Ascending aorta (tissue), 2 donors: ENCODE measurements around the gene YTHDF2. TPM values are rescaled to one million over a fixed set of nuclear protein-coding genes. Genes with fewer than 3 reads are reported as not detected.

Source experiments
- DNase-seq, 2 donors: peaks; one replicate each; pipeline ENCODE4 v3.0.0-alpha.2; 2019; ENCODE audit warnings: low spot score in 2 of 2
- H3K27ac ChIP-seq, 2 donors: fragments of 200-600 bp; sonication (generic); one replicate each; pipeline ENCODE4 v1.5.1; 2016 to 2017; ENCODE audit warnings: mild to moderate bottlenecking in 1 of 2
- H3K27me3 ChIP-seq: fragments of 200-600 bp; sonication (generic); one replicate; pipeline ENCODE4 v1.5.1; 2017
- H3K36me3 ChIP-seq, 2 donors: fragments of 200-600 bp; sonication (generic); one replicate each; pipeline ENCODE4 v1.5.1; 2016
- H3K4me1 ChIP-seq, 2 donors: fragments of 200-600 bp; sonication (generic); one replicate each; pipeline ENCODE4 v1.5.1; 2016 to 2017; ENCODE audit warnings: mild to moderate bottlenecking in 1 of 2
- H3K4me3 ChIP-seq, 2 donors: fragments of 200-600 bp; sonication (generic); one replicate each; pipeline ENCODE4 v1.5.1; 2016 to 2017; ENCODE audit warnings: mild to moderate bottlenecking in 1 of 2
- H3K9me3 ChIP-seq, 2 donors: fragments of 200-600 bp; sonication (generic); one replicate each; pipeline ENCODE4 v1.5.1; 2016
- intact Hi-C: fragments of 100-400 bp; cut with DNase I; formaldehyde crosslinking; loops from one replicate; pipeline ENCODE4 v1.15.1; 2023
- total RNA-seq: library from RNA; depleted of rRNA; stranded (reverse); fragments of >200 nt; gene quantifications from one replicate; pipeline ENCODE4 v1.1.0, GENCODE V29; 2016
- TF ChIP-seq, protein P1 (sequence below), 3 experiments: fragments of 200-600 bp in 2 of 3; fragments of 450-650 bp in 1 of 3; sonication (generic) in 2 of 3; IDR thresholded peaks; one replicate each; pipeline ENCODE4 v1.5.1; 2016 to 2019; ENCODE audit warnings: antibody characterized with exemption in 3 of 3, mild to moderate bottlenecking in 1 of 3, moderate library complexity in 1 of 3

Gene YTHDF2
- total RNA-seq, 1 donor from 2014 or later = 50.6 TPM

GRCh38 chr1:28778021-28778420 is 41.3 kb downstream of the YTHDF2 start:
- no peak for DNase-seq
- H3K27ac ChIP-seq = no peak overlapping the region
- no peaks in the 10 kb centered on the region for H3K27me3 ChIP-seq
- intact Hi-C loops = no loop called here
- no peaks in the 10 kb centered on the region for H3K9me3 ChIP-seq
- peaks cover 0 to 1% of the 10 kb centered on the region in 2 donors for H3K36me3 ChIP-seq
- TF ChIP-seq, protein P1, sequence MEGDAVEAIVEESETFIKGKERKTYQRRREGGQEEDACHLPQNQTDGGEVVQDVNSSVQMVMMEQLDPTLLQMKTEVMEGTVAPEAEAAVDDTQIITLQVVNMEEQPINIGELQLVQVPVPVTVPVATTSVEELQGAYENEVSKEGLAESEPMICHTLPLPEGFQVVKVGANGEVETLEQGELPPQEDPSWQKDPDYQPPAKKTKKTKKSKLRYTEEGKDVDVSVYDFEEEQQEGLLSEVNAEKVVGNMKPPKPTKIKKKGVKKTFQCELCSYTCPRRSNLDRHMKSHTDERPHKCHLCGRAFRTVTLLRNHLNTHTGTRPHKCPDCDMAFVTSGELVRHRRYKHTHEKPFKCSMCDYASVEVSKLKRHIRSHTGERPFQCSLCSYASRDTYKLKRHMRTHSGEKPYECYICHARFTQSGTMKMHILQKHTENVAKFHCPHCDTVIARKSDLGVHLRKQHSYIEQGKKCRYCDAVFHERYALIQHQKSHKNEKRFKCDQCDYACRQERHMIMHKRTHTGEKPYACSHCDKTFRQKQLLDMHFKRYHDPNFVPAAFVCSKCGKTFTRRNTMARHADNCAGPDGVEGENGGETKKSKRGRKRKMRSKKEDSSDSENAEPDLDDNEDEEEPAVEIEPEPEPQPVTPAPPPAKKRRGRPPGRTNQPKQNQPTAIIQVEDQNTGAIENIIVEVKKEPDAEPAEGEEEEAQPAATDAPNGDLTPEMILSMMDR (IDR thresholded peaks at IDR 0.05) = no peak
- peaks cover 0 to 5% of the 10 kb centered on the region in 2 donors for H3K4me1 ChIP-seq
- no peak overlapping the region for H3K4me3 ChIP-seq

- TF ChIP-seq, protein P1 (IDR thresholded peaks at IDR 0.05) = no peak
- Histone ChIP-seq H3K27ac (no peak overlapping the region), H3K27me3 (no peaks in the 10 kb centered on the region), H3K36me3 (no peaks in the 10 kb centered on the region), H3K9me3 (no peaks in the 10 kb centered on the region), H3K4me3 (no peak overlapping the region), H3K4me1 (peaks cover 0 to 5% of the 10 kb centered on the region in 2 donors)
- DNase-seq = no peak
- intact Hi-C loops = no loop called here
These were observed 43.1 kb downstream of the YTHDF2 start for GRCh38 chr1:28779751-28780408.

- H3K9me3 ChIP-seq = no peaks in the 10 kb centered on the region
- no peak overlapping the region for H3K4me3 ChIP-seq
- no peaks in the 10 kb centered on the region for H3K36me3 ChIP-seq
- intact Hi-C loops = no loop called here
- TF ChIP-seq, protein P1 (IDR thresholded peaks at IDR 0.05) = no peak
- no peak for DNase-seq
- H3K4me1 ChIP-seq = peaks cover 0 to 3% of the 10 kb centered on the region in 2 donors
- no peak overlapping the region for H3K27ac ChIP-seq
- no peaks in the 10 kb centered on the region for H3K27me3 ChIP-seq
These were observed 44.6 kb downstream of the YTHDF2 start for GRCh38 chr1:28781305-28781704.

DNA sequence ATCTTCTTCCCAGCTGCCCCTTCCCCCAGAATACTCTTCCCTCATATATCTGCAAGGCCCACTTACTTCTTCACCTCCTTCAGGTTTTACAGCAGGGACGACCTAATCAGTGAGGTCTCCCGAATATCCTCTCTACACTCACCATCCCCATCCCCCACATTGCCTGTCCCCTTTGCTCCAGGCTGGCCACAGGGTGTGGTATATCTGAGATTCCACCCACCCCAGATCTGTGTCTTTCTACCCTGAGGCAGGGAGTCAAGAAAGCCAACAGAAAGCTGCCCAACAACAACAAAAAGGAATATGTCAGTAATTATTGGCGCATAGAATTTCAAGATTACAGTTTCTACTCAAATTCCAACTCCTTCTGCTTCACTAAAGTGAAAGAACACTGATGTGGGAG is 45.3 kb downstream of the YTHDF2 start:
- TF ChIP-seq, protein P1 (IDR thresholded peaks at IDR 0.05) = no peak
- H3K4me3 ChIP-seq = no peak overlapping the region
- peaks cover 0 to 3% of the 10 kb centered on the region in 2 donors for H3K4me1 ChIP-seq
- no peak for DNase-seq
- intact Hi-C loops = no loop called here
- no peak overlapping the region for H3K27ac ChIP-seq
- no peaks in the 10 kb centered on the region for H3K9me3 ChIP-seq
- H3K27me3 ChIP-seq = no peaks in the 10 kb centered on the region
- H3K36me3 ChIP-seq = no peaks in the 10 kb centered on the region

- intact Hi-C loops = no loop called here
- peaks cover 0 to 3% of the 10 kb centered on the region in 2 donors for H3K4me1 ChIP-seq
- no peak overlapping the region for H3K4me3 ChIP-seq
- TF ChIP-seq, protein P1 (IDR thresholded peaks at IDR 0.05) = no peak
- H3K27ac ChIP-seq = no peak overlapping the region
- H3K9me3 ChIP-seq = no peaks in the 10 kb centered on the region
- no peaks in the 10 kb centered on the region for H3K27me3 ChIP-seq
- no peaks in the 10 kb centered on the region for H3K36me3 ChIP-seq
- DNase-seq = no peak
These were observed 46.6 kb downstream of the YTHDF2 start for GRCh38 chr1:28783363-28783762.
